PFSK-1 (cell line): ENCODE data around the gene TRDN.

ENCODE experiments used
- FOXP2 ChIP-seq: optimal IDR thresholded peaks from 2 replicates; pipeline ENCODE3; 2011; ENCODE audit warnings: borderline replicate concordance, control low read depth, inconsistent platforms; ENCODE audit not compliant: insufficient read depth; ENCODE audit errors: extremely low read length, extremely low read depth
- POLR2AphosphoS5 ChIP-seq: IDR thresholded peaks from 2 replicates; pipeline ENCODE4 v1.6.1; 2012; ENCODE audit warnings: low read depth, mild to moderate bottlenecking, control low read depth, low read length, moderate library complexity
- REST ChIP-seq, 2 experiments: IDR thresholded peaks; 2 replicates each; pipeline versions ENCODE4 v1.6.1 to v1.8.0; 2011 to 2012; ENCODE audit warnings: low read depth in 2 of 2, low read length in 2 of 2, control low read depth in 1 of 2, inconsistent platforms in 1 of 2, mild to moderate bottlenecking in 1 of 2, moderate library complexity in 1 of 2; ENCODE audit not compliant: insufficient read depth in 1 of 2
- SIN3A ChIP-seq: IDR thresholded peaks from 2 replicates; pipeline ENCODE4 v1.6.1; 2012; ENCODE audit warnings: mild to moderate bottlenecking, low read length, moderate library complexity, borderline replicate concordance; ENCODE audit not compliant: insufficient read depth
- TAF1 ChIP-seq: IDR thresholded peaks from 2 replicates; pipeline ENCODE4 v1.6.1; 2012; ENCODE audit warnings: low read length, control low read depth, borderline replicate concordance; ENCODE audit not compliant: insufficient read depth

Gene TRDN

GRCh38 chr6:123423130-123423529 lies 213.6 kb downstream of the TRDN start:
- TF ChIP-seq REST (IDR thresholded peaks at IDR 0.05; ENCODE audit: insufficient read depth in 1 of 2, low read depth in 2 of 2, low read length in 2 of 2) (no peak), FOXP2 (no peak), SIN3A (no peak), POLR2AphosphoS5 (no peak), TAF1 (no peak)

- TF ChIP-seq POLR2AphosphoS5 (no peak), FOXP2 (no peak), TAF1 (no peak), REST (IDR thresholded peaks at IDR 0.05; ENCODE audit: insufficient read depth in 1 of 2, low read depth in 2 of 2, low read length in 2 of 2) (no peak), SIN3A (no peak)
These were observed 216.2 kb downstream of the TRDN start for GRCh38 chr6:123420512-123420911.

GRCh38 chr6:123418071-123418470 lies 218.7 kb downstream of the TRDN start:
- TF ChIP-seq FOXP2, result no peak
- no peak for TF ChIP-seq SIN3A
- TF ChIP-seq POLR2AphosphoS5, result no peak
- TF ChIP-seq TAF1, result no peak
- TF ChIP-seq REST (IDR thresholded peaks at IDR 0.05; ENCODE audit: insufficient read depth in 1 of 2, low read depth in 2 of 2, low read length in 2 of 2), result no peak

- TF ChIP-seq REST (IDR thresholded peaks at IDR 0.05; ENCODE audit: insufficient read depth in 1 of 2, low read depth in 2 of 2, low read length in 2 of 2), result no peak
- no peak for TF ChIP-seq SIN3A
- TF ChIP-seq TAF1, result no peak
- TF ChIP-seq POLR2AphosphoS5, result no peak
- no peak for TF ChIP-seq FOXP2
These were observed 219.2 kb downstream of the TRDN start for GRCh38 chr6:123417535-123417934.

GRCh38 chr6:123415844-123416468 lies 220.8 kb downstream of the TRDN start:
- no peak for TF ChIP-seq REST (IDR thresholded peaks at IDR 0.05; ENCODE audit: insufficient read depth in 1 of 2, low read depth in 2 of 2, low read length in 2 of 2)
- TF ChIP-seq SIN3A, result no peak
- no peak for TF ChIP-seq TAF1
- no peak for TF ChIP-seq FOXP2
